Umbilical cord (tissue), 2 donors: ENCODE measurements around the gene ASIC1. TPM values are rescaled to one million over a fixed set of nuclear protein-coding genes. Genes with fewer than 3 reads are reported as not detected.
"Not testable (repeated sequence)": the region's sequence is repeated elsewhere in the genome, so short reads cannot be mapped to it uniquely, and the experiment has no call there.

Source experiments
- DNase-seq: peaks from one replicate; pipeline ENCODE4 v3.0.0-alpha.2; 2015; ENCODE audit warnings: low spot score
- total RNA-seq: library from RNA; depleted of rRNA; stranded (reverse); fragments of >200 nt; gene quantifications from one replicate; pipeline ENCODE4 v1.2.3, GENCODE V29; 2014; ENCODE audit warnings: low replicate concordance; ENCODE audit not compliant: insufficient read depth

ASIC1 gene
- total RNA-seq = 1.7 TPM

DNA sequence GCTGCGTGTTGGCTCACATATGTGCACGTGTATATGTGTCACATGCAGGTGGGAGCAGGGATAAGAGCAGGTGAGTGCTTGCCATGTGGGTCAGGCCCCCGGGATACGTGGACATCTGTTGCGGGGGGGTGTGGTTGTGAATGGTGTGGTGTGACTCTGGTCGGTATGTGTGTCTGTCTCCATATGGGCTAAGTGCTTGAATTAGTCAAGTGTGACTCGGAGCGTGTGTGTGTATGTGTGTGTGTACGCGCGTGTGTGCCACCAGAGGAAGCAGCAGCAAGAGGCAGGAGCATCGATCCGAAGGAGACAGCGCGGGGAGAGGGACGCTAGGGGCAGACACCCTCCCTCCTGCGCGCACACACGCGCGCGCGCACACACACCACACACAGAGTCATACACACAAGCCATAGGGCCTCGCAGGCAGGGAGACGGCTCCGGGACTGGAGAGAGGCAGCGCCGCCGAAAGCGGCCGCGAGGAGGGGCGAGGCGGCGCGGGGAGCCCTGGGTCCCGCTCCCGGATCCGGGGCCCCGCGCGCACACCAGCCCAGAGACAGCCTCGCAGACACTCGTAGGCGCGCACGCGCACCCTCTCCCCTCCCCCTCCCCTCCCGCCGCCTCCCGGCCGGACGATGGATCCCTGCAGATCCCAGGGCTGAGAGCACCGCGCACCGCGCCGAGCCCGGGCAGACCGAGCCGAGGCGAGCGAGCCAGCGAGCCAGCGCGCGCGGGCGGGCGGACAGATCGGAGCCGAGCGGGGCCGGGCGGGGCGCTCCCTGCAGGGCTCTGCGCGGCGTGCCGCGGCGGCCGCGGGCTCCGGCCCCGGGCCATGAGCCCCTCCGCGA lies at the start of gene ASIC1:
Gene ASIC1, plus strand, starts transcription at position 597 of the 842 bp plus-strand sequence. CDS start 1,171 bp downstream, outside the sequence.
- DNase-seq = peak; percentile 81

DNA sequence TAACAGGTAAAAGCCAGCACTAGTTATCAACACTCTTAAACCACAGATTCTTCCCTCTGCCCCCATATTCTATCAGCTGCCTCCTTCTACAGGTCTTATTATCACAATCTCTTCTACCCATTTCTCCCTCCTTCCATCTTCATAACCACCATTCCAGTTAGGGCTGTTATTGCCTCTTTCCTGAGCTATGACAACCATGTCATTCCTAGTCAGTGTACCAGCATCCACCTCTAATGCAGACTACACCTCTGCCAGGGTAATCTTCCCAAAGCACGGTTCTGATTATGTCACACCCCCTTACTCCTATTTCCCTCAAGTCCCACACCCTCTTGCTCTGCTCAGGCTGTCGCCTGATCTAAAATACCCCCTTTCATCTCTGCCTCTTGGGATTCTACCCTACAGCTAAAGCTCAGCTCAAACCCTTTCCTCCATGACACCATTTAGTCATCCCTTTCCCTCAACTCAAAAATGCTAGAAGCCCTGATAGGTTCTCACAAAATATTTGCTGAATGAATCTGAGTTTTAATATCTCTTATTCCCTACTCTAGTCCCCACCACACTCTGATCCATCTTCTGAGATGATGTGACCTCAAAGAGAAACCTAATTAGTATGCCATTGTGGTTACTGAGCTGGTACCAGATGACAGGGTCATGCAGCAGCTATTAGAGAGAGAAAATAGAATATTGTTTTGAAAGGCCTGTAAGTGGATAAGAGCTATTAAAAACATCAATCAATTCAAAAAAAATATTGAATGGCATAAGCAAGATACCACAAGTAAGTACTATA lies 43.8 kb upstream of the ASIC1 start:
- DNase-seq = no peak

DNA sequence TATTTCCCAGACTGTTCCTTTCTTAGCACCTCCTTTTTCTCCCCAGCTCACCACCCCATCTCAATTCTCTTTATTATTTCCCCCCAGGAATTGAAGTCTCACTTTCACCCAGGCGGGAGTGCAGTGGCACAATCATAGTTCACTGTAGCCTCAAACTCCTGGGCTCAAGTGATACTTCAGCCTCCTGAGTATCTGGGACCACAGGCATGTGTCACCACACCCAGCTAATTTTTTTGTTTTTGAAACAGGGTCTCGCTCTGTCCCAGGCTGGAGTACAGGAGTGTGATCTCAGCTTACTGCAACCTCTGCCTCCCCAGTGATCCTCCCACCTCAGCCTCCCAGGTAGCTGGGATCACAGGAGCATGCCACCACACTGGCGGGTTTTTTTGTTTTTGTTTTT lies 43.1 kb upstream of the ASIC1 start:
- no peak for DNase-seq

DNA sequence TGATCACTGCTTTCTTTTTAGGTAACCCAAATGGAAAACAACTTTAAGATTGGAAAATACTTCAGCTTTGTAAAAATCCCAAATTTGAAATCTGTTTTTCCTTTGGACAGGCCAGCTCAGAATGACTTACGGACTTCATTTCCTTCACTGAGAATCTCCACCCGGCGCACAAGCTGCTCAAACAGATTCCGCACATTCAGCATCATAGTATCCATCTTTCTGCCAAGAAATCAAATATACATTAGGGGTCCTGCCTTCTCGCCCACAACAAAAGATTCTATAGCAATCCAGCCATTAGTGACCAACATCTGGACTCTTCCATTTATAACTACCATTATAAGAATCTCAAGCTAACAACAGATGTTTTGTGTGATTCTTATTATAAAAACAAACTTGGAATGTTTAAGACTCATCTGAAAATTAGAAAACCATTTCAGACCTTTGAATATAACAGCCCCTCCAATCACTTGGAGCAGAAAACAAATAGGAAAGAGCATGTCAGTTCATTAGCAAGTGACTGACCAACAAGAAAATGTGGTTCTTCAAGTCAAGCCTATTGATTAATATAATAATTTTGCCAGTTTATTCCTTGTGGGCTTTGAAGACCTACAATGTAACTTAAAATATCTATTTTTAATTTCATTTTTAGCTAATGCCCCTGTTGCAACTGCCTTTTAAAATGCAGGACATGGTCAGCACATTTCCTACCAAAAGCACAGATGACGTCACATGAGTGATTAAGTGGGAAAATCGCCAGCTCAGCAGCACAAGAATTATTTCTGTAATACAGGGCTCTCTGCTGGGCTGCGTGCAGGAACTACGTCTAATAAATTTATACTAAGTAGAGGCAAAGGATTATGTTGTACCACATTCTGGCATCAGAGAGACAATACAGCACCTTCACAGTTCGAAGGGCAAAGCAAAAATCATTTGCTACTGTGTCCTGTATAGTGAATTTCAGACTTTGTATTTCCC lies 40.6 kb upstream of the ASIC1 start:
- DNase-seq = peak; percentile 88

DNA sequence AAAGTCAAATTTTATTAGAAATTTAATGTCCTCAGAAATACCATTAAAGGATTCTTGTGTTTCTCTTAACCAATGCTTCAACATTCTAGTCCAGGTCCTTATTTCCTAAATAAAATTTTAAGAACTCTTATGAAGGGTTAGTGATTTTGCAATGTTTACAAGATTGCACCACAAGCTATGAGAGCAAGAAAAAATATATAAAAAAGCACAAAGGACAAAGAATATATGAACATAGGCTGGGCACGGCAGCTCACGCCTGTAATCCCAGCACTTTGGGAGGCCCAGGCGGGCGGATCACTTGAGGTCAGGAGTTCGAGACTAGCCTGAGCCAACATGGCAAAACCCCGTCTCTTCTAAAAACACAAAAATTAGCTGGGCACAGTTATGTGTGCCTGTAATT lies 39.8 kb upstream of the ASIC1 start:
- peak; percentile 56 for DNase-seq

DNA sequence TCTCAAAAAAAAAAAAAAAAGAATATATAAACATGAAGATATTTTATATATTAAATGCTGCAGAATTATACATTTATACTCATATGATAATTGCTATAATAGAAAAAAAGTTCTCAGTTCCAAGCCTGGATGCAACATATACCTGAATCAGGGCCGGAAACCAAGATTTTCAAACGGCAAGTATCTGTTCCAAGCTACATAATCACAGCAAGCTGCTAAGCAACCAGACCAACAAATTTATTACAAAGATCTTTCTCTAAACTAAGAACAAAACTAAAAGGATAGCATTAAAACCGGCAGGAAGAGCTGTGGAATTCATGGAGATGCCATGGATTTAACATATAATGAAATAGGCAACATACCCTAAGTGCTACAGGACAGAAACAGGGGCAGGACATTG lies 39.2 kb upstream of the ASIC1 start:
- DNase-seq = no peak

DNA sequence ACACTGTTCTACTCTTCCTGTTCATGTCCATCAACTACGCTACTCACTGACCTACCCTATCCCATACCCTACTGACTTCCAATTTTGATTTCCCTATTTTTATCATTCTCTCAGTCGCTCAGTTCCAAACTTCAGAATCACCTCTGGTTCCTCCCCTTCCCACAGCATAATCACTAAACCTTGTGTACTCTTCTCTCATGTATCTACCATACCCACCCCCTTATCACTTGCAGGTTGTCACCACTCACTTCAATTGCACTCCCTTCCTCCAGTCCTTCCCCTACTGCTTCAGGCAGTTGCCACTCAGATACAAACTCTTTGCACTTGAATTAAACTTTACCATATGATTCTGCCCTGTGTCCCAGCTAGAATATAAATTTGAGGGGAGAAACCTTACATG lies 38.4 kb upstream of the ASIC1 start:
- no peak for DNase-seq

DNA sequence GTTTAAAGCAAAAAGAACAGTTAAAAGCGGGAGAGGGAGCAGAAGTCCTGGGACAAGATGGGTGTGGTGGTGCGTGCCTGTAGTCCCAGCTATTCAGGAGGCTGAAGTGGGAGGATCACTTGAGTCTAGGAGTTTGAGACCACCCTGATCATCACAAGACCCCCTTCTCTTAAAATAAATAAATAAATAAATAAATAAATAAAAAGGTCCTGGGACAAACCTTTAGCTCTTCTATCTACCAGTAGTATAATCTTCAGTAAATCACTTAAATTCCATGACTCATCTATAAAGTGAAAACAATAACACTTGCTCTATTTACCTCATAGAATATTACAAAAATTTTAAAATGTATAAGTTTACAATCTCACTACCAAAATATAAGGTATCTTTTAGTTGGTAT lies 37.9 kb upstream of the ASIC1 start:
- DNase-seq = no peak

DNA sequence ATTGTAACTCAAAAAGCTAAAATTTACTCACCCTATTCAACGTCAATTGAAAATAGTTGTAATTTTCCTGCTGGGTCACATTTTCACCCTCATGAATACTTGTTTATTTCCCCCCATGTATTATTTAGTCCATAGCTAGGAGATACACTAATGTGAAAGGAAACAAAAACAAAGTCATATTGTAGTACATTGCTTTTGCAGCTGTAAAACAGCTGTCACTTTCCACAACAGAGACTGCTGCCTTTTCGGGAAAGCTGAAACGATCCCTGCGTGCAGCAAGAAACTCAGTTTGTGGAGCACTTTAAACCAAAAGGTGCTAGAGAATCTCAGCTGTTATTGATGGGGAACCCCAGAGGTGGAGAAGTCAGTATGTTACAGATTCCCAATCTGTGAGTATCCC lies 36.4 kb upstream of the ASIC1 start:
- DNase-seq = no peak

DNA sequence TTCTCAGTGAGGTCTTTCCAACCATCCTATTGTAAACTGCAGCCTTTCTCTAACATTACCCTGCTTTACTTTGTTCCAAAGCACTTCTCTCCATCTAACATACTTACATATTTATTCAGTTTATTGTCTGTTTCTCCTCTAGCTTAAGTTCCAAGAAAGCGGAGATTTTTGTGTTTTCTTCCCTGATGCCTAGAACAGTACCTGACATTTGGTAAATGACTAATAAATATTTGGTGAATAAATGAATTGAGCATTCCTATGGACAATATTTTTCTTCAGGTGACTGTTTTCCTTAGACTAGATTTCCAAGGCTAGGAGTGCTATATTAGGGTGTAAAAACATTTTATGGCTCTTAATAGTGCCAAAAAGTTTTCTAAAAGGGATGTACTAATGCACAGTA lies 34.5 kb upstream of the ASIC1 start:
- DNase-seq = no peak

DNA sequence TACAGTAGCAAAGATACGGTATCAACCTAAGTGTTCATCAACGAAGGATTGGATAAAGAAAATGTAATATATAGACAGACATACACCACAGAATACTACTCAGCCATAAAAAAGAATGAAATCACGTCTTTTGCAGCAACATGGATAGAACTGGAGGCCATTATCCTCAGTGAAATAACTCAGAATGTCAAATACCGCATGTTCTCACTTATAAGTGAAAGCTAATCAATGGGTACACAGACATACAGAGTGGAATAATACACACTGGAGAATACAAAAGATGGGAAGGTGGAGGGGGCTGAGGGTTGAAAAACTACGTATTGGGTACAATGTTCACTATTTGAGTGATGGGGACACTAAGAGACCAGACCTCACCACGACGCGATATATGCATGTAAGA lies 33.2 kb upstream of the ASIC1 start:
- DNase-seq = no peak

DNA sequence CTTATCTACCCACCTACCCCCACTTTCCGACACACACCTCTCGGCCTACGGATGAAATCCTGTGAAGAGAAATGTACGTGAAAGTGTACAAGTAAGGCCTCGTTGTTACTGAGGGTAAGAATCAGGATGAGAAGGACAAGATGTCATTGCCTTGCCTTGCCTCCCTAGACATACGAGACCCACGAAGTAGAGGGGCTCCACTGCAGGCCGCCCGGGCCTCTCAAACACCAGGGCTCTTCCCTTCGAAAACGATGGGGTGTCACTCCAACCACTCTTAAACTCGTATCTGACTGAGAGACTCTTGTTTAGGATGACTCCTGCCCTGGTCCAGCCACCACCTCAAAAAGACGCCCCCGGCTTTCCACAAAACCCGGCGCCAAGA lies 32.6 kb upstream of the ASIC1 start:
- no peak for DNase-seq

DNA sequence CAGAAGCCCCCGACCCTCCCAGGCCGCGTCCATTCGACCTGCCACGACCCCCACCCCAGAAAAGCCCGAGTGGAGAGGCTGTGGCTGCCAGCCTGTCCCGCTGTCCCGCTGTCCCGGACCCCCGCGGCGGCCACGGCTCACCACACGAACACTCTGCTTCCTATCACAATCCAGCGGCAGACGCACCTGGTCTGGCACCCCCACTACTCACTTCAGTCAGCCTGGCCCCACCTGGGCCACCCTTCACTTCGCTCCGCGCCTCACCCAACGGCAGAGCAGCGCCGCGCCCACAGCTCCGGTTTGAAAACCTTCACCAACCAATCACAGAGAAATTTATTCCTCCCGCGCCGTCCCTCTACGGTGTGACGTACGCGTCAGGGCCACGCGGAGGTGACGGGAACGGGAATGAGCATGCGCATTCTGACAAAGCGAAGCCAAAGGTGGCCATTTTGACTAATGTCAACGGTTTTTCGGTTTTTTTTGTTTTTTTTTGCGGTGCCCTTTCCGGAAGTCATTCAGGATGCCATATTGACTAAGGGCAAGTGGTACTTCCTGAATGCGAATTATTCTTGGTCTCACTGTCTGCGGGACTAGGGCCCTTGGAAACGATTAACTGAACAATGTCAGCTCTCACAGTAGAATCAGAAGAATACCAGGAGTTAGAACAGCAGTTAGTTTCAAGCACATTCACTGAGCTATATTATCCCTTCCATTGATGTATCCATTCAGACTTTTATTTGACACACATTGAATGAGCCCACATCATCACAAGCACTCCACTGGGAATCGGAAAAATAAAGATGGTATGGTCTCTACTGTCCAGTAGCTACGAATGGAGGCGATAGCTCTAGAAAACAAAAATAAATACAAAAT lies 32.0 kb upstream of the ASIC1 start, which contains the start of gene RACGAP1:
Gene RACGAP1, minus strand, starts transcription at position 308 of the 873 bp plus-strand sequence. CDS start 8,779 bp downstream, outside the sequence.
- peak; percentile 99 for DNase-seq

DNA sequence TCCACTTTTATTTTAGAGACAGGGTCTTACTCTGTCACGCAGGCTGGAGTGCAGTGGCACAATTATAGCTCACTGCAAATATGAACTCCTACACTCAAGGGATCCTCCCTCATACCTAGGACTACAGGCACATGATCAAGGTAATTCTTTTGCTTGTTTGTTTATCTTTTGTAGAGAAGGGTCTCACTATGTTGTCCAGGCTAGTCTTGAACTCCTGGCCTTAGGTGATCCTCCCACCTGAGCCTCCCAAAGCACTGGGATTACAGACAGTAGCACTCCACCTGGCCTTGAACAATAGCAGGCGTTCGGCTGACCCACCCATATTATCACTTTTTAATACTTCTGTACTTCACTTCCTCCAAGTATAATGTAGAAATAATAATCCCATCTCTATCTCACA lies 30.7 kb upstream of the ASIC1 start:
- DNase-seq = no peak

DNA sequence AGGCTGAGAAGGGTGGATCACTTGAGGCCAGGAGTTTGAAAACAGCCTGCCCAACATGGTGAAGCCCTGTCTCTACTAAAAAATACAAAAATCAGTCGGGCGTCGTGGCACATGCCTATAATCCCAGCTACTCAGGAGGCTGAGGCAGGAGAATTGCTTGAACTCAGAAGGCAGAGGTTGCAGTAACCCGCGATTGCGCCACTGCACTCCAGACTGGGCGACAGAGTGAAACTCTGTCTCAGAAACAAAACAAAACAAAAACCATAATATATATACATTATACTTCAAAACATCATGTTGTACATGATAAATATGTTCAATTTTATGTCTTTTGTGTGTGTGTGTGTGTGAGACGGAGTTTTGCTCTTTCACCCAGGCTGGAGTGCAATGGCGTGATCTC lies 26.9 kb upstream of the ASIC1 start:
- DNase-seq = not testable (repeated sequence)

DNA sequence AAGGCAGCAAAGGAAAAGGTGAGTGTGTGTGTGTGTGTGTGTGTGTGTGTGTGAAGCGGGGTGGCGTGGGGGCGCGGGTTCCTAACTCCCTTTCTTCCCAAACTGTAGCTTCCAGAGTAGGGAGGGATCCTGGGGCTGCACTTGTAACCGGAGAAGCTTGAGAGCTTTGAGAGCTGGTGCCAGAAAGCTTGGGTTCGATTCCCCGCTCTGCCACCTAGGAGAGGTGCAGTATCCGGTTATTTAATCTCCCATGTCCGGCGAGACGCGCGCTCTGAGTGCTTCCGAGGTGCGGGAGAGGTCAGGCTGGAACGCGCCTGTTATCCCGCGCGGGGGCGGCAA lies 24.9 kb upstream of the ASIC1 start:
- no peak for DNase-seq

DNA sequence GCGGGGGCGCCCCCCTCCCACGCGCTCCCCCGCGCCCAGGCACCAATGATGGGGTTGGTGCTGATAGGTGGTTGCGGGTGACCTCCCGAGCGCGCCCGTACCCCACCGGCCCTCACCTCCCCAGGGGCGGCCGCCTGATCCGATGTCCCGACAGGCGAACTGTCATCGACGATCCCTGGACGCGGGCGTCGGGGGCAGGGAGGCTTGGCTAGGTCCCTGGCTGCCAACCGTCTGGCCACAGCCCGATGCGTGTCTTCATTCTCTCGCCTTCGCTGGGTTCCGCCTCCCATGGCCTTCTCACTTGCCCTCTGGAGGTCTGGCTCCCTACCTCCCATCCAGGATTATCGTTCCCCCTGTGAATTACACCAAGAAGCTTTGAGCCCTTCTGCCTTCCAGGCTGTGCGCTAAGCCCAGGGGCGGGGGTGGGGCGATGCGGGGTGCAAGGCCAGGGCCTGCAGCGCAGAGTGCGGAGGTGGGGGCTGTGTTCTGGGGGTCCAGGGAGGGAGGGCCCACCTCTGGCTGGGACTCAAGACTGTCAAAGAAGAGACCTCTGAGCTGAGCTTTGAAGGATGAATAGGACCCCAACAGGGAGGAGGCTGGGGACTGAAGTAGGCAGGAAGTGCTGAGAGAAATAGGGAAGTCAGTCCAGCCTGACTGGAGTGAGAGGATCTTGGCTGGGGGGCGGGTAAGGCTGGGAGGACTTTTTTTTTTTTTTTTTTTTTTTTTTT lies 24.4 kb upstream of the ASIC1 start:
- DNase-seq = peak; percentile 44

DNA sequence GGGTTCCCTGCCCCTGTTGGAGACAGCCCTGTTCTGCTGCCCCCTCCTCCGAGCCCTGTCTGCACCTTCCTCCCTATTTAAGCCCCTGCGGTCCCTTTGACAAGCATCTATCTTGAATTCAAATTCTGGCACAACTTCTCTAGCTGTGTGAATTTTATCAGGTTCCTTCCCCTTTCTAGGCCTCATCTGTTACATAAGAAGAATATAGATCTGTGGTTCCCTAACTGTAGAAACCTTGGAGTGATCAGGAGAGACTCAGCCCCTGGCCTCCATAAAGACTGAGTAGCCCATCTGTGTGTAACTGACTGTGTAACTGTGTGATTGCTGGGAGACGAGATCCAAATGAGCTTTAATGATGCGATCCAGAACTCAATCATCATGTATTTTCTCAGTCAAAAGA lies 19.1 kb upstream of the ASIC1 start:
- no peak for DNase-seq

DNA sequence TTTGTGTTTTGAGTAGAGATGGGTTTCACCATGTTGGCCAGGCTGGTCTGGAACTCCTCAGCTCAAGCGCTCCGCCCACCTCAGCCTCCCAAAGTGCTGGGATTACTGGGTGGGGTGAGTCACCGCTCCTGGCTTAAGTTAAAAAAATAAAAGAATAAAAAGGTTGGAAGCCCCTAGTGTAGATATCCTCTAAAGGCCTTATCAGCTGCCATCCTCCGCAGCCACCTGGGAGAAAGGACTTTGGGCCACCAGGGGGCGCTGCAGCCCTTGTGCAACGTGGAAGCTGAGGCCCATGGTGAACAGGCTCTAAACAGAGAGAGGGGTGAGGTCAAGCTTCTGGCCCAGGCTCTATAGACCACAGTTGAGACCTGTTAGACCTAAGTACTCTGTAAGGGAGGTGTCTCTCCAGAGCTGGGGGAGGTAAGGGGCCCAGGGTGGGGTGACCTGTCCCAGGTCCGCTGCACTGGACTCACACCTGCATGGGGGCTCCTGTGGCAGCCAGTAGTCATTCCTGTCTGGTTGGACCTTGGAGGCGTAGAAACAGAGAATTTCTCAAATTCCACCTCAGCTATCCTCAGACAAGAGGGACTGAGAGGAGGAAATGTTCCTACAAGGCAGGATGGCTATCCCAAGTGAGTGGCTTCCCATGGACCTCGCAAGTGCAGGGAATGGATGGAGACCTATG lies 18.1 kb upstream of the ASIC1 start:
- DNase-seq = peak; percentile 94
